H9 (cell line): ENCODE measurements around the gene DNAL1. TPM values are rescaled to one million over a fixed set of nuclear protein-coding genes. Genes with fewer than 3 reads are reported as not detected.

Experiments
- DNase-seq: peaks from one replicate; pipeline ENCODE4 v3.0.0-alpha.2; 2017
- H2AFZ ChIP-seq: one replicate; pipeline ENCODE4 v1.6.1; 2013; ENCODE audit warnings: mild to moderate bottlenecking, low read length, control low read depth, moderate library complexity
- H2AK5ac ChIP-seq: 2 replicates; pipeline ENCODE4 v1.6.1; 2013; ENCODE audit warnings: low read length, control low read depth, mixed read lengths; ENCODE audit not compliant: insufficient read length
- H2BK120ac ChIP-seq: one replicate; pipeline ENCODE4 v1.6.1; 2013; ENCODE audit warnings: low read depth, mild to moderate bottlenecking, low read length, control low read depth, inconsistent platforms; ENCODE audit not compliant: poor library complexity, severe bottlenecking
- H2BK12ac ChIP-seq: 2 replicates; pipeline ENCODE4 v1.6.1; 2013; ENCODE audit warnings: low read length, control low read depth, mixed read lengths, low read depth; ENCODE audit not compliant: insufficient read length
- H2BK15ac ChIP-seq: 2 replicates; pipeline ENCODE4 v1.6.1; 2013; ENCODE audit warnings: low read depth, low read length, control low read depth
- H2BK20ac ChIP-seq: one replicate; pipeline ENCODE4 v1.6.1; 2013; ENCODE audit warnings: low read depth, mild to moderate bottlenecking, low read length, control low read depth, inconsistent platforms; ENCODE audit not compliant: poor library complexity, severe bottlenecking
- H2BK5ac ChIP-seq: 2 replicates; pipeline ENCODE4 v1.6.1; 2013; ENCODE audit warnings: low read length, control low read depth, mixed read lengths; ENCODE audit not compliant: insufficient read length
- H3K14ac ChIP-seq: 2 replicates; pipeline ENCODE4 v1.6.1; 2013; ENCODE audit warnings: low read length, control low read depth; ENCODE audit not compliant: insufficient read depth
- H3K18ac ChIP-seq: 2 replicates; pipeline ENCODE4 v1.6.1; 2013; ENCODE audit warnings: low read depth, mild to moderate bottlenecking, mixed read lengths, low read length, control low read depth; ENCODE audit not compliant: insufficient read length
- H3K23ac ChIP-seq: 2 replicates; pipeline ENCODE4 v1.6.1; 2013; ENCODE audit warnings: low read length, control low read depth, mixed read lengths, low read depth; ENCODE audit not compliant: insufficient read length
- H3K23me2 ChIP-seq: 2 replicates; pipeline ENCODE4 v1.6.1; 2013; ENCODE audit warnings: low read depth, mild to moderate bottlenecking, mixed read lengths, low read length, control low read depth; ENCODE audit not compliant: insufficient read length, poor library complexity, severe bottlenecking
- H3K27ac ChIP-seq: 2 replicates; pipeline ENCODE4 v1.5.1; 2013; ENCODE audit warnings: low read length, control low read depth, mixed read lengths, low read depth; ENCODE audit not compliant: insufficient read length
- H3K27me3 ChIP-seq: 2 replicates; pipeline ENCODE4 v1.6.1; 2013; ENCODE audit warnings: low read length, control low read depth, inconsistent platforms; ENCODE audit not compliant: insufficient read depth
- H3K4ac ChIP-seq: 2 replicates; pipeline ENCODE4 v1.6.1; 2013; ENCODE audit warnings: low read depth, mild to moderate bottlenecking, control low read depth, inconsistent platforms, low read length, moderate library complexity
- H3K4me1 ChIP-seq: 2 replicates; pipeline ENCODE4 v1.6.1; 2013; ENCODE audit warnings: low read length, control low read depth, inconsistent platforms; ENCODE audit not compliant: insufficient read depth
- H3K4me2 ChIP-seq: 2 replicates; pipeline ENCODE4 v1.6.1; 2013; ENCODE audit warnings: low read length, control low read depth, mixed read lengths; ENCODE audit not compliant: insufficient read length, insufficient read depth
- H3K56ac ChIP-seq: 2 replicates; pipeline ENCODE4 v1.6.1; 2013; ENCODE audit warnings: low read depth, mild to moderate bottlenecking, mixed read lengths, low read length, control low read depth; ENCODE audit not compliant: insufficient read length
- H3K79me1 ChIP-seq: 2 replicates; pipeline ENCODE4 v1.6.1; 2013; ENCODE audit warnings: low read depth, mild to moderate bottlenecking, moderate library complexity, low read length, control low read depth, inconsistent platforms; ENCODE audit not compliant: insufficient read depth, poor library complexity, severe bottlenecking
- H3K79me2 ChIP-seq: 2 replicates; pipeline ENCODE4 v1.6.1; 2013; ENCODE audit warnings: low read length, control low read depth, inconsistent platforms; ENCODE audit not compliant: insufficient read depth
- H3K9ac ChIP-seq: 2 replicates; pipeline ENCODE4 v1.6.1; 2013; ENCODE audit warnings: low read length, control low read depth, mixed read lengths; ENCODE audit not compliant: insufficient read length; ENCODE audit errors: extremely low read depth
- H3K9me3 ChIP-seq: one replicate; pipeline ENCODE4 v1.6.1; 2013; ENCODE audit warnings: low read depth, low read length, inconsistent platforms; ENCODE audit not compliant: control insufficient read depth
- H3T11ph ChIP-seq: one replicate; pipeline ENCODE4 v1.6.1; 2013; ENCODE audit warnings: mild to moderate bottlenecking, low read length, control low read depth, inconsistent platforms
- H4K20me1 ChIP-seq: one replicate; pipeline ENCODE4 v1.6.1; 2013; ENCODE audit not compliant: control insufficient read depth, insufficient read length, insufficient read depth
- H4K5ac ChIP-seq: 2 replicates; pipeline ENCODE4 v1.6.1; 2013; ENCODE audit warnings: low read depth, mild to moderate bottlenecking, mixed read lengths, low read length, control low read depth; ENCODE audit not compliant: insufficient read length
- H4K8ac ChIP-seq: replicated peaks from 2 replicates; pipeline ENCODE4 v1.6.1; 2013; ENCODE audit warnings: low read length, control low read depth, mixed read lengths, low read depth; ENCODE audit not compliant: insufficient read length
- H4K91ac ChIP-seq: 2 replicates; pipeline ENCODE4 v1.6.1; 2013; ENCODE audit warnings: low read depth, mild to moderate bottlenecking, moderate library complexity, mixed read lengths, low read length, control low read depth; ENCODE audit not compliant: insufficient read length
- H3K27ac Mint-ChIP-seq, 3 experiments: 2 replicates in 2 of 3; 3 replicates in 1 of 3; pipeline ENCODE4 v1.8.0; 2020 to 2021; ENCODE audit warnings: mixed read lengths in 3 of 3, mild to moderate bottlenecking in 1 of 3, moderate library complexity in 1 of 3
- H3K27me3 Mint-ChIP-seq: 2 replicates; pipeline ENCODE4 v1.8.0; 2021; ENCODE audit warnings: low read depth, mild to moderate bottlenecking, moderate library complexity, mixed read lengths
- H3K36me3 Mint-ChIP-seq, 3 experiments: 2 replicates in 2 of 3; 3 replicates in 1 of 3; pipeline ENCODE4 v1.8.0; 2020 to 2021; ENCODE audit warnings: low read depth in 3 of 3, mixed read lengths in 3 of 3; ENCODE audit not compliant: insufficient read depth in 1 of 3
- H3K4me1 Mint-ChIP-seq, 2 experiments: 2 replicates each; pipeline ENCODE4 v1.8.0; 2020; ENCODE audit warnings: mixed read lengths in 2 of 2
- H3K4me3 Mint-ChIP-seq, 2 experiments: 2 replicates in 1 of 2; 3 replicates in 1 of 2; pipeline ENCODE4 v1.8.0; 2020 to 2021; ENCODE audit warnings: mild to moderate bottlenecking in 2 of 2, mixed read lengths in 2 of 2, moderate library complexity in 1 of 2
- H3K9me3 Mint-ChIP-seq, 2 experiments: 2 replicates in 1 of 2; 3 replicates in 1 of 2; pipeline ENCODE4 v1.8.0; 2020; ENCODE audit warnings: mild to moderate bottlenecking in 2 of 2, mixed read lengths in 2 of 2, moderate library complexity in 1 of 2
- CTCF ChIP-seq: fragments of 200-600 bp; sonication (generic); conservative IDR thresholded peaks from 3 replicates; pipeline ENCODE4 v1.8.0; 2021; ENCODE audit warnings: antibody characterized with exemption, mild to moderate bottlenecking
- WGBS: extraction: QIAGEN DNeasy Blood & Tissue Kit; methylation state at CpG from one replicate; pipeline ENCODE4 v1.1.7; 2013; ENCODE audit warnings: missing lambda C conversion rate, low lambda C conversion rate, mixed read lengths; ENCODE audit not compliant: insufficient read length; ENCODE audit errors: extremely low coverage; 5-methylcytosine and 5-hydroxymethylcytosine counted together
- total RNA-seq: library from RNA; stranded (reverse); gene quantifications from 2 replicates; pipeline ENCODE4 v1.2.1, GENCODE V29; 2021

The DNAL1 gene
- total RNA-seq, 1 experiment from 2014 or later = 17.7 TPM

GRCh38 chr14:73695082-73695481 lies 50.3 kb downstream of the DNAL1 start:
- Histone ChIP-seq H3K9me3 (no peaks in the 10 kb centered on the region), H3K79me2 (no peaks in the 10 kb centered on the region), H3K27ac (no peak overlapping the region), H3K4me1 (no peaks in the 10 kb centered on the region), H3K23me2 (no peaks in the 10 kb centered on the region), H3K14ac (no peak overlapping the region), H3K18ac (no peak overlapping the region), H3K23ac (no peak overlapping the region), H4K8ac (no peak overlapping the region), H2BK120ac (no peak overlapping the region), H2BK12ac (no peak overlapping the region), H3T11ph (no peak overlapping the region), H2BK15ac (no peak overlapping the region), H3K56ac (no peak overlapping the region), H4K20me1 (no peaks in the 10 kb centered on the region), H3K4me2 (no peak overlapping the region), H2BK5ac (no peak overlapping the region), H3K9ac (no peak overlapping the region), H2AFZ (no peak overlapping the region), H3K4ac (no peak overlapping the region), H4K91ac (no peak overlapping the region), H2AK5ac (no peak overlapping the region), H2BK20ac (no peak overlapping the region), H3K27me3 (no peaks in the 10 kb centered on the region), H3K79me1 (no peaks in the 10 kb centered on the region), H4K5ac (no peak overlapping the region)
- Mint-ChIP-seq H3K4me3 (no peak overlapping the region), H3K4me1 (no peaks in the 10 kb centered on the region), H3K36me3 (peaks cover 3 to 18% (median 12%) of the 10 kb centered on the region in 3 experiments; a peak in 6 of 7 replicates), H3K27ac (no peak overlapping the region), H3K9me3 (no peaks in the 10 kb centered on the region), H3K27me3 (no peaks in the 10 kb centered on the region)
- WGBS = no CpG with 5 or more reads among the region's 2 CpGs
- no peak for DNase-seq
- TF ChIP-seq CTCF = no peak
